Renal cortical epithelial cell (primary cell): ENCODE results near the gene CA11. TPM values are rescaled to one million over a fixed set of nuclear protein-coding genes. Genes with fewer than 3 reads are reported as not detected.
"Not testable (repeated sequence)": the region's sequence is repeated elsewhere in the genome, so short reads cannot be mapped to it uniquely, and the experiment has no call there.

ENCODE experiments used
- DNase-seq: peaks from one replicate; pipeline ENCODE4 v3.0.0-alpha.2; 2011; ENCODE audit warnings: low read depth
- total RNA-seq: library from RNA; depleted of rRNA; stranded (reverse); fragments of >200 nt; gene quantifications from 2 replicates; pipeline ENCODE4 v1.2.3, GENCODE V29; 2014

The CA11 gene
- total RNA-seq, 1 donor from 2014 or later: 3.3 TPM

DNA sequence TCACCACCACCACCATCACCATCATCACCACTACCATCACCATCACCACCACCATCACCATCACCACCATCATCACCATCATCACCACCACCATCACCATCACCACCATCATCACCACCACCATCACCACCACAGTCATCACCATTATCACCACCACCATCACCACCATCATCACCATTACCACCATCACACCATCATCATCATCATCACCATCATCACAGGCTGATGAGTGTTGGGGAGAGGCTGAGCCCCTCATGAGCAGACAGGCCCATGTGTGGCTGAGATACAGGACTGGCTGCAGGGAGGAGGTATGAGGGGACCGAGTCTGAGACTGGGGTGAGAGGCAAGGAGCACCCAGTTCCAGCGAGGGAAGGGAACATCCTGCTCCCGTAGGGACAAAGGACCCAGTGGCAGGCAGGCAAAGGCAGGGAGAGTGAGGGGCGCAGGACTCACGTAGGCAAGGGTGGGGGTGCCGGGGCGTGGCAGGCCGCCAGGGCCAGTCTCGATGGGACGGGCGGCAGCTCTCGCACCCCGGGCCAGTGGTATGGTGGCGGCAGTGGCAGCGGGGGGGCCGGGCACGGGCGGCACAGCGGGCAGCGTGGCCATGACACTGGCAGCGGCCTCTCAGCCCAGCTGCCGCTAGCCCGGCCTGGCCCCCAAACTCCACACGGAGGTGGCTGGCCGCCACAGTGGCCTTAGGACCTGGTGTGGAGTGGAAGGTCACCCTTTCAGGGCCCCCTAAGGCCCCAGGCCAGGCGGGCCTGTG lies 24.1 kb upstream of the CA11 start:
- DNase-seq: no peak

DNA sequence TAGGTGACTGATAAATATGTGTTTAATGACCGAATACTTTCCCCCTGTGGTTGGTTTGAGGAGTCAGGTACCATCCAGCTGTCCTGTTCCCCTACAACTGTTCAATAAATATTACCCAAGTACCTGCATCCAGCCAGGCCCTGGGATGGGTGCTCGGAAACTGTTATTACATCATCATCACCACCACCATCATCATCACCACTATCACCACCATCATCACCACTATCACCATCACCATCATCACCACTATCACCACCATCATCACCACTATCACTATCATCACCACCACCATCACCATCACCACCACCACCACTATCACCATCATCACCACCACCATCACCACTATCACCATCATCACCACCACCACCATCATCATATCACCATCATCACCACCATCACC lies 22.8 kb upstream of the CA11 start:
- DNase-seq: no peak

DNA sequence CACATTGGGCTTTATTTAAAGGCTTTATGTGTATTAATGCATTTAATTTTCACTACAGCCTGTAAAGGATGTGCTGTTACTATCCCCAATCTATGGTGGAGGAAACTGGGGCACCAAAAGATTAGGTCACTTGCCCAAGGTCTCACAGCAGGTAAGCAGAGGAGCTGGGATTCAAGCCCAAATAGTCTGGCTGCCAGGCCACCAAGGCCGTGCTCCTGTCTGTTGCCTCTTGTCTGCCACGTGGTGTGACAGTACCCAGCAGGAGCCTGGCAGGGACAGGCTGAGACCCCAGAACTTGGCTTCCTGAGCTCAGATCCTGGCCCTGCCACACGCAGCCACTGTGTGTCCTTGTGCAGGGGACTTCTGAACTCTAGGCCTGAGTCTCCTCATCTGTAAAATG lies 22.3 kb upstream of the CA11 start:
- no peak for DNase-seq

DNA sequence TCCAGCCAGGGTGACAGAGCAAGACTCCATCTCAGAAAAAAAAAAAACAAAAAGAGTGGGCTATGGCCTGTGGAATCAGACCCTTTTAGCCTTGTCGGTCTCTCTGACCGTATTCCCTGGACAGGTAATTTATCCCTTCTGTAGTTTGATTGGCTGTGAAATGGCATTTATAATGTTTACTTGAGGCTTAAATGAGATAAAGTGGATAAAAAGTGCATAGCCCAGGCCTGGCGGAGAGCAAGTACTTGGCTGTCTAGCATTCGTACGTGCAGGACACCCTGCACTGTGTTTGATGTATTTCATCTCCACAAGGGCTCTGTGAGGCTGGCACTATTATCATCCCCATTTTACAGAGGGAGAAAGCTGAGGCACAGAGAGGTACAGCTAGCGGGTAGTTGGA lies 19.8 kb upstream of the CA11 start:
- DNase-seq: no peak

DNA sequence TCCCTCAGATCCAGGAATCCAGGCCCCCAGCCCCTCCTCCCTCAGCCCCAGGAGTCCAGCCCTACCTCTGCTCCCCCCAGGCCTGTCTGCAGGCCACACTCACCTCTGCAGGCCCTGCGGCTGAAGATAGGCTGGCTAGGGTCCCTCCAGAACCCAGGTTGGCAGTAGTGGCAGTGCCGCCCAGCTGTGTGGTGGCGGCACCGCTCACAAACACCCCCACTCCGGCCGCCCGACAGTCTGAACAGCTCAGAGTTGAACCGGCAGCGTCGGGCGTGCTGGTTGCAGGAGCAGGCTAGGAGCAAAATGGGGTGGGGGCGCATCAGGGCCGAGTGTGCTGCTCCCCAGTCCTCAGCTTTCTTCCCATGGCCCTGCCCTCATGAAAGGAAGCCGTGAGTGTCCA lies 18.5 kb upstream of the CA11 start:
- no peak for DNase-seq

DNA sequence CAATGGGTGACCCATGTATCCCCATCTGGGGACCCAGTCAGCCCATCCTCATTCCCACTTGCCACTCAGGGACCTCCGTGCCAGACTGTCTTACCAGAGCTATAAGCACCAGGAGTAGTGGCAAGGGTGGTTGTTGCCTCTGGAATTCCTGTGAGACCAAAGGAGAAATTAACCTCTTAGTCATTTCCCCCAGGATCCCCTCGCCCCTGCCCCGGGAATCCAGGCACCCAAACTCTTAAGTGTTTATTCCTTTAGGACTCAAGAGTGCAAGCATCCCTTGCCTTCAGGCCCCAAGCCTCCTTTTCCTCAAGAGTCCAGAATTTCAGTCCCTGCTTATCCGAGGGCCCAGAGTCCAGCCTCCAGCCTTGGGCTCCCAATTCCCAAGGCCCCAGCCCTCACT lies 17.7 kb upstream of the CA11 start:
- DNase-seq: no peak

DNA sequence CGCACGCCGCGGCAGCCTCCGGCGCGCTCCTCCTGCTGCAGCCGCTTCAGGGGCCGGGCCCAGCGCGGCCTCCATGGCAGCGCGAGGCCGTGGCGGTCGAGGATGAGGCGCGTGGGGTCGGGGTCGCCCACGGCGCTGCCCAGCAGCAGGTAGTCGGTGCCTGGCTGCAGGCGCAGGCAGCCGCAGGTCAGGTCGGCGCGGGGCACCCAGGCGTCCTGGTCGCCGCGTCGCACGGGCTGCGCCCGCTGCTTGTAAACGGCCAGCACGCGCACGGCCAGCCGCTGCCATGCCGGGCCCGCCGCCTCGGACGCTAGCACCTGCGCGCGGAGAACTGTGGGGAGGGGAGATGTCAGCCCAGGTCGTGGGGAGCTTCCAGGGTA lies 15.7 kb upstream of the CA11 start:
- DNase-seq: no peak

DNA sequence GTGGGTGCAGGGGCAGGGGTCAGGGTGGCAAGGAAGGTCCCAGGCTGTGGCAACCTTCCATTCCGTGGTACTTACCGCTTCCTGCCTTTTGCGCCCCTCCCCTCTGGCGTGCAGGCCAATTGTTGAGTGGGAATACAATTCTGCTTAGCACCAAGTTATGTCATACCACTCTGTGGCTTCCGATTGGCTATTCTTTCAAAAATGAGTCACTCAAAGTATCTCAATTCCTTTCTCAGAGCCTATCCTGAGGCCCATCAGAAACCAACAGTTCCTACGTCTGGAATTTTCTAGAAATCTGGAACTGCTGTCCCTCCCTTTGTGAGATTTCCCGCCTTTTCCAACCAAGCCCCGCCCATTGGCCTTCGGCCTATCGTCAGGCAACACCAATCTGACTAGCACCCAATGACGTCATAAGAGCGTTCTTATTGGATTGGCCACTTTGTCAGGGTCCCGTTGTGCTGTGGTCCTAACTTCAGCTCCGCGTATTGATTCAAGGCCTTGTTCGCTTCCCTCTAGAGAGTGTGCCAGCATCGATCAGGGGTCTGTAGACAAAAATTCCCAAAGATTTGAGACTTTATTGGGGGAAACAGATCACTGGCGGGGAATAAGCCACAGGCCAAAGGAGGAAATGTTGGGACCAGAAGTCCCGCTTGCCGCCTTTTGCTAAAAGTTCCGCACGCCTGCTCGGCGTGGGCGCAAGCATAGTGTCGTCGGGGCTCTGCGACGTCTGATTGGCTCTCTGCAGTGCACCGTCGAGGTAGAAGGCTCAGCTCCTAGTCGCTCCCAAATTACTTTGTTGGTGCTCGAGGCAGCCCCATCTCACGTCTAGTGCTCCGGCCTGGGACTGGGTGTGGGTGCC lies 15.1 kb upstream of the CA11 start:
- peak; percentile 89 for DNase-seq

DNA sequence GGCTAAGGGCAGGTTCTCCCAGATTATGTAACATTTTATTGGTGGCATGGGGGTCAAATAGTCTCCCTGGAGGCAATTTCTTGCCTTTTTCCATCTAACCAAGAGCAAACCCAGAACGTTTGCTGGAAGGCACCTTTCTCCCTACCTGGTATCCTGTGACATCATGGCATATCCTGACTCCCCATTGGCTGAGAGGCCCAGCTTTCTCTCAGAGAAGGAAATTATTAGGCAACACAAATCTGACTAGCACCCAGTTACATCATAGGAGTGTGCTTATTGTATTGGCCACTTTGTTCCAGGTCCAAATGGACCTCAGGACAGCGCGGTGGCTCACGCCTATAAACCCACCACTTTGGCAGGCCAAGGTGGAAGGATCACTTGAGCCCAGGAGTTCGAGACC lies 13.8 kb upstream of the CA11 start:
- peak; percentile 48 for DNase-seq

DNA sequence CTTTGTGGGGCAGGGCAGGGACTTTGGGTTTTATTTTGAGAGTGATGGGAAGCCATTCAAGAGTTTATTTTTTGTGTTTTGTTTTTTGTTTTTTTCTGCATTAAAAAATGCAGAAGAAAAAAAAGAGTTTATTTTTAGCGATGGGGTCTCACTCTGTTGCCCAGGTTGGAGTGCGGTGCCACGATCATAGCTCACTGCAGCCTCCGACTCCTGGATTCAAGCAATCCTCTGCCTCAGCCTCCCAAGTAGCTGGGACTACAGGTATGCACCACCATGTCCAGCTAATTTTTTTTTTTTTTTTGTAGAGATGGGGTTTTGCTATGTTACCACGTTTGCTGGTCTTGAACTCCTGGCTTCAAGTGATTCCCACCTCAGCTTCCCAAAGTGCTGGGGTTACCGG lies 12.5 kb upstream of the CA11 start:
- DNase-seq: no peak

DNA sequence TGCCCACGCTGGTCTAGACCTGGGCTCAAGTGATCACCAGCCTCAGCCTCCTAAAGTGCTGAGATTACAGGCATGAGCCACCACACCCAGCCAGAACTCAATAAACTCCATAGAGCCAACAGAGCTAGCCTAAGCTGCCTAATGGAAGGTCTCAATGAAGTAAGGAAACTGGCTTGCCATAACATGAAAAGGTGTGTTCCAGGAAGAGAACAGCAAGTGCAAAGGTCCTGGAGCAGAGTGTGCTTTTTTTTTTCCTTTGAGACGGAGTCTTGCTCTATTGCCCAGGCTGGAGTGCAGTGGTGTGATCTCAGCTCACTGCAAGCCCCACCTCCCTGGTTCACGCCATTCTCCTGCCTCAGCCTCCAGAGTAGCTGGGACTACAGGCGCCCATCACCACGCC lies 11.8 kb upstream of the CA11 start:
- not testable (repeated sequence) for DNase-seq

DNA sequence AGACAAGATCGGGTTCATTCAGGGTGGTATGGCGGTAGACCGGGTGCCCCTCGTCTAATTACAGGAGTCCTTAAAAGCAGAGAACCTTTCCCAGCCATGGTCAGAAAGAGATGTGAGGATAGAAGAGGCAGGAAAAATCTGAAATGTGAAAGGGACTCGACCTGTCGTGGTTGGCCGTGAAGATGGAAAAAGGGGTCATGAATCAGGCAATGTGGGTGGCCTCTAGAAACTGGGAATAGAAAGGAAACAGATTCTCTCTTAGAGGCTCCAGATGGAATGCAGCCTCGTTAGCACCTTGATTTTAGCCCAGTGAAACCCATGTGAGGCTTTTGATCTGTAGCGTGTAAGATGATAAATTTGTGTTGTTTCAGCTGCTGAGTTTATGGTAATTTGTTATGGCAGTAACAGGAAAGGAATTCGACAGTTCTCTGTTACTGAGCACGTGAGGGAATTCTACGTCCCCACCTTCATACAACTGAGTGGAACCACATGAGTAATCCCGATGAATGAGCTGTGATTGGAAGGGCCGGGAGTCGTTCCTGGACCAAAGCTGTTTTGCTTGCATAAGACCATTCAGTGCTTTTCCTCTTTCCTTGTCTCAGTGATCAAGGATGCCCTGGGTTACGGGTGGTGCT lies 11.0 kb upstream of the CA11 start:
- peak; percentile 93 for DNase-seq

DNA sequence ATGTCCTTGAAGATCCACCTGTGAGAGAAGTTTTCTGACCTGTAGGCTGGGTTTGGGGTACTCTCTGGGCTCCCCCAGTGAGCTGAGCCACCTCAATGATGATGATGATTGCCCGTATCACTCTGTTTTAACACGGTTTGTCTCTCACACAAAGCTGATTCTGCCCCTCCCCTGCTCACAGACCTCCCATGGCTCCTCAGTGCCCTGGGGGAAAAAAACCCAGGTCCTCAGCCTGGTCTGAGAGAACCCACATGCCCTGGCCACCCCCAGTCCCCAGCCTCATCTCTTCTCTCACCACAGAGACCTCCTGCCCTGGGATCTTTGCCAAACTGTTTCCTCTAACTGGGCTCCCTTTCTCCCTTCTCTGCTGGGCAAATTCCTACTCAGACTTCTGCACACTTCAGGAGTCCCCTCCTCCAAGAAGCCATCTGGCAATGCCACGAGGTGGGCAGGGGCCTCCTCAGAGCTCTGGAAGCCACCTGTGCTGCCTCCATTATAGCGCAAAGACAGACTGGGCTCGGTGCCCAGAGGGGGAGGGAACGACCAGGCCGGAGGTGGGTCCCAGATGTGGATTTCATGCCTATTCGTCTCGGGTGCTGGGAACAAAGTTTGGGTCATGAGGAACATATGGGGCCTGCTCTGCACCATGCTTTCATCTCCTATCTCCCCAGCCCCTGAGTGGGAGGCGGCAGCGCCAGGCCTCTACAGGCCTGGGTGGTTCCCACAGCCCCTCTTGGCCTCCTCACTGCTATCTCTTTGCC lies 8.5 kb upstream of the CA11 start:
- no peak for DNase-seq

DNA sequence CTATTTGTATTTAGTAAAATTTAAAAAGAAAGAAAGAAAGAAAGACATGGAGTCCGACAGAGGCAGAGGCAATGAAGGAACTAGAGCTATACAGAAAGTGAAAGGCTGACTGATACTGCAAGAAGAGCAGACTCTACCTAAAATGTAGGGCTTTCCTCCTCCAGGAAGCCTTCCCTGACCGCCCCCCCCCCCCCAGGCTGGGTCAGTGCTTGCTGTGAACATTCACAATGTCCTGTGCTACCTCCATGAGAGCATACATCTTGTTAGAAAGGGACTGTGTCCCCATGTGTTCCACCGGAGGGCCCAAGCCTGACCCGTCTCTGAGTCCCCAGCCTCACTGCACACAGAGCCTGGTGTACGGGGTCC lies 5.7 kb upstream of the CA11 start:
- DNase-seq: no peak

DNA sequence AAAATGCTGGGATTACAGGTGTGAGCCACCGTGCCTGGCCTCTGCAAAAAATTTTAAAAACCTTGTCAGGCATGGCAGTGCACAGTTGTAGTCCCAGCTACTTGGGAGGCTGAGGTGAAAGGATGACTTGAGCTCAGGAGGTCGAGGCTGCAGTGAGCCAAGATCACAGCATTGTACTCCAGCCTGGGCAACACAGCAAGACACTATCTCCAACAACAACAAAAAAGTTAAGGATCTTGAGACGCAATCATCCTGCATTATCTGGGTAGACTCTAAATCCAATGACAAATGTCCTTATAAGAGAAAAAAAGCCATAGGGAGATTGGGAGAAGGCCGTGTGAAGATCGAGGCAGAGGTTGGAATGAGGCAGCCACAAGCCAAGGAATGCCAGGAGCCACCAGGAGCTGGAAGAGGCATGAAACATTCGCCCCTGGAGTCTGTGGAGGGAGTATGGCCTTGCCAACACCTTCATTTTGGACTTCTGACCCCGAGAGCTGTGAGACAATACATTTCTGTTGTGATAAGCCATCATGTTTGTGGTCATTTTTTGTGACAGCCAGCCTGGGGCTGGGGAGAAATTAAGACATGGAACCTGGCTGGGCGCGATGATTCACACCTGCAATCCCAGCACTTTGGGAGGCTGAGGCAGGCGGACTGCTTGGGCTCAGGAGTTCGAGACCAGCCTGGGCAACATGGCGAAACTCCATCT lies 5.1 kb upstream of the CA11 start:
- DNase-seq: no peak

DNA sequence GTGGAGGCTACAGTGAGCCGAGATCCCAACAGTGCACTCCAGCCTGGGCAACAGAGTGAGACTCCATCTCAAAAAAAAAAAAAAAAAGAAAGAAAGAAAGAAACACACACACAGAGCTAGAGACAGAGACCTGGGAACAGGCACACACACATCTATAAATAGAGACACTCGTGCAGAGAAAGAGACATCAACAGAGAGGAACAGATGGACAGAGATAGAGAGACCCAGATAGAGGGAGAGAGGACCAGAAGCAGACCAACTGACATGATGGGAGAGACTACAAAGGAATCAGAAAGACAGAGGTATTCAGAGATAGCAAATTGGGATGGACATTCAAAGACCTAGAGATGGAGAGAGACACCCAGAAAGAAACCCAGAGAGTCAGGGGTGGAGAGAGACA lies 2.1 kb upstream of the CA11 start:
- no peak for DNase-seq

DNA sequence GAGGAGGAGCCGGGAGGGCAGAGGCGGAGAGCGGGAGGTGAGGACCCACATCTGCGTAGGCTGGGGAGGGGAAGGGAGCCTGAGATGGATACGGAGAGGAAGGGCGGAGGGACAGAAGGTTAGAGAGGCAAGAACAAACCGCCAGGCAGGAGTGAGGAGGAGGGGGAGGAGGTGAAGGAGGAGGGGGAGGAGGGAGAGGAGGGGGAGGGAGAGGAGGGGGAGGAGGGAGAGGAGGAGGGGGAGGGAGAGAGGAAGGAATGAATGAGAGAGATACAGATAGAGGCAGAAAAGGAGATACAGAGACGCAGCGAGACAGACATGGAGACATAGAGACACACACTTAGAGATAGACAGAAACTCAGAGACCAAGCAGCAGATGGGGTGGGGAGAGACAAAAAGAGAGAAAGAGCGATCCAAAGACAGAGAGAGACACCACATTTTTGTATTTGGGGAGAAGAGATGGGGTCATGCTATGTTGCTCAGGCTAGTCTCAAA lies 782 bp upstream of the CA11 start:
- no peak for DNase-seq

DNA sequence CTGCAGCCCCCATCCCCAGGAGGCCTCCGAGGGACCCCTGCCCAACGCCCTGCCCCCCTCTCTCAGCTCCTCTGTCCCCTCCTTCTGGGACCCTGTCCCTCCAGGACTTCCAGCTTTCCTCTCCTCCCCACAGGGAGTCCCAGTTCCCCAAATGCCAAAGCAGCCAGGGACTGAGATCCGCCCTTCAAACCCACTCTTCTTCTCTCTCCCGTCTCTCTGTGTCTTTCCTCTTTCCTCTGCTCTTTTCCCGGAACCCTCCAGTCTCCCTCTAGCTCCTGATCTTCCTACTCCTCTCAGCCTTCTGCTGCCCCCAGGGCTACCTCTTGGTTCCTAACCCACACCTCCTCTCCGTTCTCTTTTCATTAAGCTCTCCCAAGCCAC lies 377 bp downstream of the CA11 start:
- no peak for DNase-seq

DNA sequence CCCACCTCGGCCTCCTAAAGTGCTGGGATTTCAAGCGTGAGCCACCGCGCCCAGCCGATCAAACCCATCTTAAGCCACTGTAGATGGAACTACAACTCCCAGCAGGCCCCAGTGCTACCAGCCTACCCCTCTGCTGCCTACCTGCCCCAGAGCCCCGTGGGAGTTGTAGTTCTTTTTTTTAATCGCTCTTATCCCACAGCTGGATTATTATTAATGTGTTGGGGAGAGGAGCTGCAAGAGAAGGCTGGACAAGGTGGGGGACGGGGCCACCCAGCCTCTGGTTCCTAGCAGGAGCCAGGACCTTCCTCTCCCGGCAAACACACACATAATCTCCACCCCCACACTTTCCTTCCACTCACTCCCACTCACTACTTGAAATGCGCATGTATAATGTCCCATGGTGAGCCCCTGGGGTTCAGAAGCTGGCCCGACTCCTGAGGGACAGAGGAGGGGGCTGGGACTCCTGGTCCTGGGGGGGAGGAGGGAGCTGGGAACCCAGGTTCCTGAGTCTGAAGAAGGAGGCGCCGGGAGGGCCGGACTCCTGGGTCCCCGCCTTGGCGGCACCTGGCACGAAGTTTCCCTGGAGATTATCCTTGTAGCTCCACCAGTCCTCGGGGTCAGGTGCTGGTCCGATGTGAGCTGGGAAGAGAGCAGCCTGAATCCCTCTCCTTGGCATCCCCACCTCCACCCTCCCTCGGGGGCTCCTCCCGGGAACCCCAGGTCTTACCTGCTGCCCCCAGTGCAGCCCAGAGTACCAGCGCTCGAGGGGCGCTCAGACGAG lies 958 bp downstream of the CA11 start:
- peak; percentile 69 for DNase-seq

DNA sequence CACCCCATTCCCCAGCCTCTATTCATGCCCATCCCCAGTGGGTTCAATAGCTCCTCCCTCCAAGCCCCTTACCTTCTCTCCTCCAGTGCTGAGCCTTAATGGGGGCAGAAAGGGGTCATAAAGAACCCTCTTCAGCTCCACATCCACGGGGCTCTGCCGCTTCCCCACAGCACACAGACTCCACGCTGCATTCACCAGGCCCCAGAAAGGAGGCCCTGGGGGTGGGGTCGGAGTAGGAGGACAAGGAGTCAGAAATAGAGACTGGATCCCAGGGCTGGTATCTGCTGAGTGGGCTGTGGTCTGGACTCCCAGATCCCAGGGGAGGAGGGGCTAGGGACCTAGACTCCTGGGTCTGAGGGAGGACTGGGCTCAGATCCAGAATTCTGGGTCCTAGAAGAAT lies 1.6 kb downstream of the CA11 start:
- DNase-seq: no peak

DNA sequence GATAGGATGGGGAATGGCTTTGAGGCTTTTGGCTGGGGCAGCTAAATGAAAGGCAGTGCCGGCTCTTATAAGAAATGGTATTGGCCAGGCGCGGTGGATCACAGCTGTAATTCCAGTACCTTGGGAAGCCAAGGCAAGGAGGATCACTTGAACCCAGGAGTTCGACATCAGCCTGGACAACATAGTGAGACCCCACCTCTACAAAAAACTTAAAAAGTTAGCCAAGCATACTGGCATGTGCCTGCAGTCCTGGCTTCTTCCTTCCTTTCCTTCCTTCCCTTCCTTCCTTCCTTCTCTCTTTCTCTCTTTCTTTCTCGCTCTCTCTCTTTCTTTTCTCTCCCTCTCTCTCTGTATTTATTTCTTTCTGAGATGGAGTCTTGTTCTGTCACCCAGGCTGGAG lies 3.1 kb downstream of the CA11 start:
- no peak for DNase-seq
